T follicular helper cell (primary cell): ENCODE results near the gene DCAF4L1.

Experiments
- DNase-seq: peaks from one replicate; pipeline ENCODE4 v3.0.0-alpha.2; 2020; ENCODE audit warnings: low read depth

DCAF4L1 gene

DNA sequence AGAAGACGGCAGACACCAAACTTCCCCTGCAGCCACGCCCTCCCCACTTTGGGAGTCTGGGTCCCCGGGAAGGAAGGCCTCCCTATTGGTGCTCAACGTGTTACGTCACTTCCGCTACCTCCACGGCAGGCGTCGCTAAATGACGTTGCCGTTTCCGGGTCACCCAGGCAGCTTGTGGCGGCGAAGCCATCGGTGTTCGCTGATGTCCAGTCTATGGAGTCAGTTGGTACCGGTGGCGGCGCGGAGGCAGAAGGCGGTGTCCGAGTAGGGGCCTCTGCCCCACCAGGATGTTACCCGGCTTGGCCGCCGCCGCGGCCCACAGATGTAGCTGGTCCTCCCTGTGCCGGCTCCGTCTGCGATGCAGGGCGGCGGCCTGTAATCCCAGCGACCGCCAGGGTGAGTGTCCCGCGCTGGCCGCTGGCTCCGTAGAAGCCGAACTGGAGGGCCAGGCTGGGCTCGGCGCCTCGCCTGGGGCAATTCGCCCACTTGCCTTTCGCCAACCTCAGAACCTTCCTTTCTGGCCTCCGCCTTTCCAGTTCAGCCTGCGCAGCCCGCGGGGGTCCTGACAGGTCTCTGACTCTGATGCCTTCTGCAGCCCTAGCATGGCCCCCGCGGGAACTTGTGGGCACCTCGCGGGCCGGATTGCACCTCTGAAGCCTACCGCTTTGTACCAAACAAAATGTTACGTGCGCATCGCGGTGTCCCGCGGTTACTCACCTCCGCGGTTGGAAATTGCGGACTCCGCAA lies 9.0 kb downstream of the DCAF4L1 start, which contains the start of gene SLC30A9:
Gene SLC30A9, plus strand, starts transcription at position 166 of the 747 bp plus-strand sequence. Its CDS starts 122 bp downstream, at position 288.
- DNase-seq: peak; percentile 93

DNA sequence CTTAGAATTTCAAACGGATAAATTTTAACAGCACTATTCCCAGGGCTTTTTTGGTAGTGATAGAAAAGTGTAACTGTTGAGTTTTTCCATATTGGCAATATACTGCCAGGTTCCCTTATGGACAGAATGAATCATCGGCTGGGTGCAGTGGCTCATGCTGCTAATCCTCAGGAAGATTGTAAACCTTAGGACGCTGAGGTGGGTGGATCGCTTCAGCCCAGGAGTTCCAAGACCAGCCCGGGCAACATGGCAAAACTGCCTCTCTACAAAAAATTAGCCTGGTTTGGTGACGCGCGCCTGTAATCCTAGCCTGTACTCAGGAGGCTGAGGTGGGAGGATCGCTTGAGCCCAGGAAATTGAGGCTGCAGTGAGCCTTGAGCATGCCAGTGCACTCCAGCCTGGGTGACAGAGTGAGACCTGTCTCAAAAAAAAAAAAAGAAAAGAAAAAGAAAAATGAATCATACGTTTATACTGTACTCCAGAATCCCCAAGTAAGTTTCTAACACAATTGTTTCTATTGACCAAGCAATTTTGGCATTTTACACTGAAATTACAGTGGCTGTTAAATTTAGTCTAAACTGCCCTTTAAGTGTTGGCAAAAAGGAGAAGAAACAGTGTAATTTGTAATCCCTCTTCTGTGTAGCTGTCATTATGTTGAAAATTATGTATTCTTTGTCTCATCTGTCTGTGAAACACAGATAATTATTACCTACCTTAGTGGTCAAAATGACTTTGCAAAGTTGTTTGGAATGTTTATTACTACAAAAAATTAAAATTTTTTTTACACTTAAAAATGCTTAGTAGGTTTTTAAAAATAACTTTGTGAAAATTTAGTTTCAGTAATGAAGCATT lies 10.6 kb downstream of the DCAF4L1 start:
- no peak for DNase-seq

DNA sequence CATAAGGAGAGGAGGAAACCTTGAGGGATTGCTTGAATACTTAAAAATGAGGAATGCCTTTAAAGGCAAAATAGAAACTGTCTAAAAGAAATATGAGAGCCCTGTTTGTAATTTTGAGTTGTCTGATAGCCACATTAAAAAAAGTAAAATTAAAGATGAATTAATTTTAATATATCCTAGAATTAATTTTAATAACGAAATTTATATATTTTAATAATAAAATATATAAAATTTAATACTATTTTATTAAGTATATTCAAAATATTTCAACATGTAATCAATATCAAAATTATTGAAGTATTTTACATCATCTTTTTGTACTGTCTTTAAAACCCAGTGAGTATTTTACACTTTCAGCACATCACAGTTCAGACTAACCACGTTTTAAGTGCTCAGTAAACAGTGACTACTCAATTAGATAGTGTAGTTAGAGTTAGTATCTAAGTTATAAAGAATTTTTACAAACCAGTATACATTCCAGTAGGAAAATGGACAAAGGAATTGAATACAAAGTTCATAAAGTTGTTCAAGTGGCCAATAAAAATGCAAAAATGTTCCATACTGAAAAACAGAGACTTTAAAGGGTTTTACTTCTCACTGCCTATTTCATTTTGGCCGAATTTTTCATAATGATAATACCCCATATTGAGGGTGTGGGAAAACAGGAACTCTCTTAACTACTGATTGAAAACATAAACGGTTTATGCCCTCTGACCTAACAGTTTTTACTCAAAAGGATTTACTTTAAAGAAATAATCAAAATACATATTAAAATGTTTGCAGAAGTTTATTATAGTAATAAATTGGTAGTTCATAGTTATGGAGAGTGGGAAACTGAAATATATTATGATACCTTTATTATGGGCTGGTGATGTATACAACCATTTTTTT lies 11.7 kb downstream of the DCAF4L1 start:
- no peak for DNase-seq

DNA sequence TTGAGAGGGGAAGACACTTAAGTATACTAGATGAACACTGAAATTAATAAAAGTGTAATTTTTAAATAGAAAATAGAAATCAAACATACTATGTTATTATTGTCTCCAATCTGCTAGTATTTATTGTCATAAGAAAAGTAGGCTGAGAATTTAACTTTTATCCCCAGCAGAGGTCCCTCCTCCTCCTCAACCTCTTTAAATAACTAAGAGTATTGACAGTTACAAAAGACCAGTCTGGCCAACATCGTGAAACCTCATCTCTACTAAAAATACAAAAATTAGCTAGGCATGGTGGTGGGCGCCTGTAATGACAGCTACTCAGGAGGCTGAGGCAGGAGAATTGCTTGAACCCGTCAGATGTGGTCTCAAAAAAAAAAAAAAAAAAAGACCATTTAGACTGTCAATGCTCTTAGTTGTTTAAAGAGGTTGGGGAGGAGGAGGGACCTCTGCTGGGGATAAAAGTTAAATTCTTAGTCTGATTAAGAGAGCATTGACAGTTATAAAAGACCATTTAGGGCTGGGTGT lies 13.0 kb downstream of the DCAF4L1 start:
- DNase-seq: no peak

DNA sequence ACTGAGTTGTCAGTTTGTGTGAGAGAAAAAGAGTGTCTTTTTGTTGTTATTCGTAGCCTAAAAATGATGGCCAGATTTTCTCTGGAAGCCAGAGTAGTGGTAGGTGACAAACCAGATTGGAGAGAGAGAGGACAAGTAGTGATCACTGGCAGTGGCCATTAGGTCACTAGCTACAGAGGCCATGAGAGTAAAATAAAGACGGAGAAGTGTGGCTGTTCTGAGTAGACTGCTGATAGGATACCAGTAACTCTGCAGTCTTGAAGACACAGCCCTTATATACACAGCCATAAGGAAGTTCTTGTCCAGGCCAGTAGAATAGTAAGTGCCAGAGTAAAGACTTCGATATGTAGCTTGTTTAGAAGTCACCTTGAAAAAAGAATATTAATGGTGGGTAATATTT lies 16.5 kb downstream of the DCAF4L1 start:
- no peak for DNase-seq

DNA sequence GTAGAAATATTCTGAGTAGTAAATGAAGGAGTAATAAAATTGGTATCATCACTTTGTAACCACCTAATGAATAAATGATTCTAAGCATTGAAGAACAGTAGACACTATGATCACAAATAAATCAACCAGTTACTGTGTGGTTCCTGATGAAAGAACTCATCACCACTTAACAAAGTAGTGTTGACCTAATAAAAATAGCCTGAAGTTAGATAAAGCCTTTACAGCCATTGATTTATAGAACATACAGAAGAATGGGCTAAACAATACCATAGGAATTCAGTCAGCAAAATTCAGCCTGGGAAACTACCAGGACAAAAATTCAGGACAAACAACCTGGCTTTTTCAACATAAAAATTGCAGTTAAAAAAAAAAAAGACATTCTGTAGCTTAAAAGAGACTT lies 17.8 kb downstream of the DCAF4L1 start:
- no peak for DNase-seq

DNA sequence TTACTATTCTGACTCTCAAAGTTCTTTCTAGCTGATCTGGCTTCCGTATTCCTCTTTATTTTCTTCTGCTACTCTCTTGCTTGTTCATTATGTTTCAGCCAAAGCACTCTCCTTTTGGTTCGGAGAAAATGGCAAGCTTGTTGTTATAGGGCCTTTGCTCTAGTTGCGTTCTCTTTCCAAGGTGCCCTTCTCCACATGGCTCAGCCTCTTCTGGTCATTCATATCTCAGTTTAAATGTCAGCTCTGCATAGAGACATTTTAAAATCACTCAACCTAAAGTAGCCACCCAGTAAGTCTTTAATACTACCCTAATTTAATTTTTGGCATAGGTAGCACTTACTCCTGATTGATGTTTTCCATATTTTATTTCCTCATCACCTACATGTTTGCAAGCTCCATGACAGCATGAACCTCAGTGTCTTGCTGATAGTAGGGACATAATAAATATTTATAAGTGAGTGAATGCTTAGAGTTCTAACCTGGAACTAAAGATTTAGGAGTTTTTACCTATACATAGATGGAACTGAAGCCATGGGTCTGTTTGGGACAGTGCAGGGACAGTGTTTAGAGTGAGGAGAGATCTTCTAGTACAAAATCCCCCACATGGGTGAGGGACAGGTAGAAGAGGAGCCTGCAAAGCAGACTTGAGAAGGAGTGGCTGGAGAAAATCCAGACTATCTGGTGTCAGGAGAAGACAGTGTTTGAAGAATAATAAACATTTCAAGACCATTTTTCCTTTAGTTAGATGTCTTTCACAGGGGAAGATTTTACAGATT lies 26.6 kb downstream of the DCAF4L1 start:
- DNase-seq: no peak

DNA sequence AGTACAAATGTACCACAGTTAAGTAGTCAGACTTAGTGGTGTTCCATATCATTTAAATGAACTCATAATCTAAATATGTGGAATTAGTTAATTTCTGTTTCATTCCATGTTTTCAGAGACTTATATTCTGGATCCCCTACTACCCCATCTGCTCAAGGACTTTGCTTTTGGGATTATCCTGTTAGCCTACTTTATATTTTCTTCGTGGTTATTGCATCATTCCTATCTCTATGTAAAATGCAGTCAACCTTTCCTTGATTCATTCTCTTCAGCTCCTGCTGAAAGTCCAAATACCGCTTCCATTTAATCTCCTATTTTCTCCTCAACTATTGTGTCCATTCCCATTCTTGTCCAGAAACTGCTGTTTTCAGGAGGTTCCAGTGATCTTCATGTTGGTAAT lies 33.9 kb downstream of the DCAF4L1 start:
- no peak for DNase-seq

DNA sequence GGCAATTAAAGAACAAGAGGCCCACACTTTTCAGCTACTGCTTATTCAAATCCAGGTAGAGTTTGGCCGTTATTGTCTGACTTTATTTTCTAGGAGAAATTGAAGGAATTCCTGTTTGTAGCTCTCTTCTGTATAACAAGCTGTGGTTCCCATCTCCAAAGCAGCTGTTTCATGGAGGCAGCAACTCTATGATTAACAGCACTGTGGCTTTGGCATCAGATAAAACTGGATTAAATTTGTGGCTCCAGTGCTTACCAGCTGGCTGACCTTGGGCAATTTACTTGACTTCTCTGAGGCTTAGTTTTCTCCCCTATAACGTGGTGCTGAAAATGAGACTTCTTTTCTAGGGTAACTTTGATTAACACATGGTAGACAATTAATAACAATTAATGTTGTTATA lies 36.9 kb downstream of the DCAF4L1 start:
- no peak for DNase-seq
